ENCODE results near the gene R3HCC1L. TPM values are rescaled to one million over a fixed set of nuclear protein-coding genes. Genes with fewer than 3 reads are reported as not detected.

Gene R3HCC1L
- total and polyA plus RNA-seq, 11 donors = 4.0 to 8.6 (median 5.2) TPM

DNA sequence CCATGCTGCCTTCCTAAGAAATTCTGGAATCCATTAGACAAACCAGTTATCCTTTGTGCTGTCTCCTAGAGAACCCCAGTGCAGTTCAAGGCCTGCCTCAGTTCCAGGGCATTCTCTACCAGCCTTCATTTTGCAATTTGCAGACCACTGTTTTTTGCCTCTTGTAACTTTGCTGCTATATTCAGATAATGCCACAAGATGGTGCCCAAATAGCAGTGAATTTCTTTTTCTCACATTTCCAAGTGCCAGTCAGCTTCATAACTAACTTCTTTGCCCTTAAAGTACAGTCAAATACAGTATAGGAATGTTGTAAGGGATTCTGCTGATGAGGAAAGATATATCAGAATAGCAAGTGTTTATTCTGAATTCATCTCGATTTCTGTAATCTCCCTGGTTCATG, 108.4 kb downstream of the R3HCC1L start:
- intact Hi-C loops (cut with DNase I) = loop anchor here in 2 of 10 donors (2.0 to 5.0 kb wide), 2 partner anchors 64 to 66 kb away; no protein-coding TSS in a partner anchor
- TF ChIP-seq, protein P1, sequence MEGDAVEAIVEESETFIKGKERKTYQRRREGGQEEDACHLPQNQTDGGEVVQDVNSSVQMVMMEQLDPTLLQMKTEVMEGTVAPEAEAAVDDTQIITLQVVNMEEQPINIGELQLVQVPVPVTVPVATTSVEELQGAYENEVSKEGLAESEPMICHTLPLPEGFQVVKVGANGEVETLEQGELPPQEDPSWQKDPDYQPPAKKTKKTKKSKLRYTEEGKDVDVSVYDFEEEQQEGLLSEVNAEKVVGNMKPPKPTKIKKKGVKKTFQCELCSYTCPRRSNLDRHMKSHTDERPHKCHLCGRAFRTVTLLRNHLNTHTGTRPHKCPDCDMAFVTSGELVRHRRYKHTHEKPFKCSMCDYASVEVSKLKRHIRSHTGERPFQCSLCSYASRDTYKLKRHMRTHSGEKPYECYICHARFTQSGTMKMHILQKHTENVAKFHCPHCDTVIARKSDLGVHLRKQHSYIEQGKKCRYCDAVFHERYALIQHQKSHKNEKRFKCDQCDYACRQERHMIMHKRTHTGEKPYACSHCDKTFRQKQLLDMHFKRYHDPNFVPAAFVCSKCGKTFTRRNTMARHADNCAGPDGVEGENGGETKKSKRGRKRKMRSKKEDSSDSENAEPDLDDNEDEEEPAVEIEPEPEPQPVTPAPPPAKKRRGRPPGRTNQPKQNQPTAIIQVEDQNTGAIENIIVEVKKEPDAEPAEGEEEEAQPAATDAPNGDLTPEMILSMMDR (IDR thresholded peaks at IDR 0.05) = peak in 10 of 12 donors; percentile 15 to 54 (median 42)
- no peak for TF ChIP-seq POLR2A (IDR thresholded peaks at IDR 0.05)
- ATAC-seq (no peak), DNase-seq (no peak)
- no peak overlapping the region for H3K4me3 ChIP-seq
- H3K27ac ChIP-seq = no peak overlapping the region
- H3K27me3 ChIP-seq = no peaks in the 10 kb centered on the region
- no peaks in the 10 kb centered on the region for H3K9me3 ChIP-seq
- WGBS, 4 donors = 74 to 88% (median 84%) methylated on average over 1 of the region's 1 CpG
- peaks cover 0 to 4% (median 0%) of the 10 kb centered on the region in 12 donors for H3K4me1 ChIP-seq
- peaks cover 0 to 97% (median 76%) of the 10 kb centered on the region in 9 donors for H3K36me3 ChIP-seq

DNA sequence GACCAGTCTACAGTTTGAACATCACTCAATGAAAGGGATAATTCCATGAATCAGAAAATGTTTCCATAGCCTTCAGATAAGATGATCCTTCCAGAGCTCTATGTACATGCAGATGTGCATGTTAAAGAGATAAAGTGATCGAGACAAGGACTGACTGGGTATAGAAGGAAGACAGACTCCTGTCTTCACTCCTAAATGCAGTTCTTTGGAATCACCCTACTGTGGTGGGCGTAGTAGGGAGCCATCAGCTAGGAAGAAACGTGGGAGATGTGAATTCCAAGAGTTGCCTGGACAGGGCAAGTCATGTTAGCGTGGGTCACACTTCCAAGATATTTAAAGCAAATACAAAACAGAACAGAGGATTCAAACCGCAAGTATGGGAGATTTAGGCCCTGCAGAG, 109.7 kb downstream of the R3HCC1L start:
- Histone ChIP-seq H3K27me3 (no peaks in the 10 kb centered on the region), H3K4me3 (no peak overlapping the region), H3K4me1 (peaks cover 0 to 4% (median 0%) of the 10 kb centered on the region in 12 donors), H3K27ac (no peak overlapping the region), H3K36me3 (peaks cover 0 to 97% (median 77%) of the 10 kb centered on the region in 9 donors), H3K9me3 (no peaks in the 10 kb centered on the region)
- no peak for DNase-seq
- ATAC-seq = no peak
- intact Hi-C loops (cut with DNase I) = loop anchor here in 1 of 10 donors (5.0 kb wide), 1 partner anchor 63 kb away; no protein-coding TSS in a partner anchor
- TF ChIP-seq, protein P1 (IDR thresholded peaks at IDR 0.05) = no peak
- TF ChIP-seq POLR2A (IDR thresholded peaks at IDR 0.05) = no peak
- WGBS, 4 donors = 83 to 92% (median 86%) methylated on average over 5 of the region's 5 CpGs

DNA sequence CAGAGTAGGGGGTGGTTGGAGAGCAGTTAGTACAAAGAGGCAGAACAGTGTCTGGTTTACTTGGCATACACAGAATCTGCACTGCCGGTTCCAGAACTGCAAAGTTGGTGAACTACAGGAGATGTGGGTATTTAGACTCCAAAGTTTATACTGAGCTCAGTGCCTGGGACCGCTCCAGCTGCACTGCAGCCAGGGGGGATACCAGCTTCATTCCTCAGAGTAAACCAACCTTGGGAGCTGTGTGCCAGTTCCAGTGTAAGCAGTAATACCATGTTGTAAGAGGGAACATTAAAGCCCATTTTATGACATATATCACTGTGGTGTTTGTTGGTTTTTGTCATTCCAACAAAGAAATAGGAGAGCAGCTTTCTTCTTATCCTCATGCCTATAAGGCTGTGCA, 110.1 kb downstream of the R3HCC1L start:
- H3K27ac ChIP-seq = no peak overlapping the region
- no peak for ATAC-seq
- TF ChIP-seq, protein P1 (IDR thresholded peaks at IDR 0.05) = no peak
- TF ChIP-seq POLR2A (IDR thresholded peaks at IDR 0.05) = no peak
- DNase-seq = no peak
- peaks cover 0 to 98% (median 77%) of the 10 kb centered on the region in 9 donors for H3K36me3 ChIP-seq
- H3K4me1 ChIP-seq = peaks cover 0 to 4% (median 0%) of the 10 kb centered on the region in 12 donors
- no peak overlapping the region for H3K4me3 ChIP-seq
- no peaks in the 10 kb centered on the region for H3K9me3 ChIP-seq
- intact Hi-C loops (cut with DNase I) = loop anchor here in 1 of 10 donors (5.0 kb wide), 1 partner anchor 63 kb away; no protein-coding TSS in a partner anchor
- WGBS, 4 donors = 91 to 98% (median 95%) methylated on average over 2 of the region's 2 CpGs
- H3K27me3 ChIP-seq = no peaks in the 10 kb centered on the region

- intact Hi-C loops (cut with DNase I) = loop anchor here in 1 of 10 donors (5.0 kb wide), 1 partner anchor 65 kb away; no protein-coding TSS in a partner anchor
Observed at GRCh38 chr10:98246911-98247805, 112.7 kb downstream of the R3HCC1L start.

More at GRCh38 chr10:98246911-98247805, 112.7 kb downstream of the R3HCC1L start:
- no peak overlapping the region for H3K4me3 ChIP-seq
- H3K27ac ChIP-seq = no peak overlapping the region
- H3K9me3 ChIP-seq = no peaks in the 10 kb centered on the region
- TF ChIP-seq, protein P1 (IDR thresholded peaks at IDR 0.05) = no peak
- no peak for TF ChIP-seq POLR2A (IDR thresholded peaks at IDR 0.05)
- ATAC-seq = peak in 1 of 4 donors; percentile 46
- DNase-seq = no peak
- H3K36me3 ChIP-seq = peaks cover 0 to 94% (median 66%) of the 10 kb centered on the region in 9 donors
- 74 to 80% (median 78%) methylated on average over 6 of the region's 6 CpGs for WGBS, 4 donors
- no peaks in the 10 kb centered on the region for H3K27me3 ChIP-seq
- peaks cover 0 to 4% (median 0%) of the 10 kb centered on the region in 12 donors for H3K4me1 ChIP-seq
